ENCODE measurements around the gene MAP3K20.

MAP3K20 gene

GRCh38 chr2:173051463-173052215, 24.0 kb upstream of the MAP3K20 start:
- no peak for DNase-seq (ENCODE audit: low read depth in 2 of 2)

DNA sequence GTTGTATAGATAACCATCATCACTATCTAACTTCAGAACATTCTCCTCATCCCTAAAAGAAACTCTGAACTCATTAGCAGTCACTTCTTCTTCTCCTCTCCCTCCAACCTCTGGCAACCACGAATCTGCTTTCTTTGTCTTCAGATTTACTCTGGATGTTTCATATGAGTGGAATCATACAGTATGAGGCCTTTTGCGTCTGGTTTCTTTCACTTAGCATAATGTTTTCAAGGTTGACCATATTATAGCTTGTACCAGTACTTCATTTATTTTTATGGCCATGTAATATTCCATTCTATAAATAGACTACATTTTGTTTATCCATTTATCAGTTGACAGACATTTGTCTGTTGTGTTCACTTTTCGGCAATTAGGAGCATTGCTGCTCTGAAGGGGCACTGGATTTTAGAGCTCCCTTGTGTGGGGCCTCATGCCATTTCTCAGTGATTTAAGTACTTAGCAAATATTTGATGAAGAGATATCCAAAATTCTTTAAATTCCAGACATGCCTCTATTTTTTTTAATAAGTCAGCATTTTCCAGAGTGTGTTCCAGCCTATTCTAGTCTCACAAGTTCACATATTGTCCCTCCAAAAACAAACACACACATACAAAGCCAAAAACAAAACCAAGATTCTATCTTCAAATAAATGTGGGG, 22.5 kb upstream of the MAP3K20 start:
- no peak for DNase-seq (ENCODE audit: low read depth in 2 of 2)

DNA sequence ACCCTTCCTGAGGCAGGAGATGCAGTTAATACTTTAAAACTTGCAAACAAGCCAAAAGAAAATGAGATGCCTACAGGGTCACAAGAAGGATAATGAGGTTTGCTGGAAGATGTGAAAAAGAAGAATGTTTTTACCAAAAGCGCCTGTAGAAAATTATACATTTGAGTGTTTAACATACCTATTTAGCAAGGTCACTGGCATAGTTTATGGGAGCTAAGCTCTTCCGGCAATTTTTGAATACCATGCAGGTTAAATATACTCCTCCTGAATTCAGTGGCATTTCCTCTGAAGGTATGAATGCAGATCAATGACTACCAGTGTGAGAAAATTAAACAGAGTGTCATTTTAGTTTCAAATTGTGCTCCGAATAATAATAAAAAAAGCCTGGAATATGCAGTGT, 21.2 kb upstream of the MAP3K20 start:
- DNase-seq (ENCODE audit: low read depth in 2 of 2), result no peak

GRCh38 chr2:173056705-173057364, 18.8 kb upstream of the MAP3K20 start:
- no peak for DNase-seq (ENCODE audit: low read depth in 2 of 2)

DNA sequence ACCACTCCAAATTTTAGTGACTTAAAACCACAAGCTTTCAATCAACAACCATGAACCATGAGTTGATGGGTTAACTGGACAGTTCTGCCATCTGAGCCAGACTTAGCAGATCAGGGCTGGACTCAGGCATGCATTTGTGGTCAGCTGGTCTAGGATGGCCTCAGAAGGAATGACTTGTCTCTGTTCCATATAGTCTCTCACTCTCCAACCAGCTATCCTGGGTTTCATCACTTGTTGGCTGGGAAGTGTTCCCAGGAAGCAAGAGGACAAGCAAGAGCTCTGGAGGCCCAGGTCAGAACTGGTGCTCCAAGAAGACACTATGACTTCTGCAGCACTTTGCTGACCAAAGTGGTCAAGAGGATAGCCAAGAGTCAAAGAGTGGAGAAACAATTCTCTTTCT, 17.5 kb upstream of the MAP3K20 start:
- no peak for DNase-seq (ENCODE audit: low read depth in 2 of 2)

GRCh38 chr2:173058673-173059072, 17.0 kb upstream of the MAP3K20 start:
- no peak for DNase-seq (ENCODE audit: low read depth in 2 of 2)

- no peak for DNase-seq (ENCODE audit: low read depth in 2 of 2)
These were observed 16.4 kb upstream of the MAP3K20 start for GRCh38 chr2:173059292-173059691.

- no peak for DNase-seq (ENCODE audit: low read depth in 2 of 2)
These were observed 15.6 kb upstream of the MAP3K20 start for GRCh38 chr2:173059971-173060461.

- DNase-seq (ENCODE audit: low read depth in 2 of 2), result no peak
These were observed 12.8 kb upstream of the MAP3K20 start for GRCh38 chr2:173062801-173063200.

DNA sequence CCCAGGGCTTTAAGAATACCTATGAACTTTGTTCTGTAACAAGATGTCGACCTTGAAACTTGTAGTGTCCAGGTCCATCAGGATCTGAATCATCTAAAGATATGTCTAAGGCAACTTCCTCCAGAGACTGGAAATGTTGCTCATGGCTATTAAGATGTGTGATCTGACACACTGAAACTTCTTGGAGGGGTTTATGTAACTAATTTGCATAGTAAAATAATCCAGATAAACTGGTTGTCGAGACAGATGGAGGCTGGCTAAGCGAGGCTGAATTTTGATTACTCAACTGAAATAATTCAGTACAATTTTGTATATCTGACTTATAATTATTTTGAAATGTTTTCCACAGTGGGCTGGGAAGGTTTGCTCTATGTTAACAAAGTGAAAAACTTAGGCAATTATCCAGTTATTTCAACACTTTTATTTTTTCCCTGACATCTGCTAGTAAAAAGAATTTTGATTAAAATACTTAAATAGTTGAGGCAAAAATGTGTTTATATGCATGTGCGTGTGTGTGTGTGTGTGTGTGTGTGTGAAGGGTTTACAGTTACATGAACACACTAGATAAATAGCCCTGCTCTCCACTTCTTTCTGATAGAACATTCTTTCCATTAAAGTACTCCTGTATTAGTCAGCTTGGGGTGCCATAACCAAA, 11.4 kb upstream of the MAP3K20 start:
- DNase-seq (ENCODE audit: low read depth in 2 of 2), result no peak

DNA sequence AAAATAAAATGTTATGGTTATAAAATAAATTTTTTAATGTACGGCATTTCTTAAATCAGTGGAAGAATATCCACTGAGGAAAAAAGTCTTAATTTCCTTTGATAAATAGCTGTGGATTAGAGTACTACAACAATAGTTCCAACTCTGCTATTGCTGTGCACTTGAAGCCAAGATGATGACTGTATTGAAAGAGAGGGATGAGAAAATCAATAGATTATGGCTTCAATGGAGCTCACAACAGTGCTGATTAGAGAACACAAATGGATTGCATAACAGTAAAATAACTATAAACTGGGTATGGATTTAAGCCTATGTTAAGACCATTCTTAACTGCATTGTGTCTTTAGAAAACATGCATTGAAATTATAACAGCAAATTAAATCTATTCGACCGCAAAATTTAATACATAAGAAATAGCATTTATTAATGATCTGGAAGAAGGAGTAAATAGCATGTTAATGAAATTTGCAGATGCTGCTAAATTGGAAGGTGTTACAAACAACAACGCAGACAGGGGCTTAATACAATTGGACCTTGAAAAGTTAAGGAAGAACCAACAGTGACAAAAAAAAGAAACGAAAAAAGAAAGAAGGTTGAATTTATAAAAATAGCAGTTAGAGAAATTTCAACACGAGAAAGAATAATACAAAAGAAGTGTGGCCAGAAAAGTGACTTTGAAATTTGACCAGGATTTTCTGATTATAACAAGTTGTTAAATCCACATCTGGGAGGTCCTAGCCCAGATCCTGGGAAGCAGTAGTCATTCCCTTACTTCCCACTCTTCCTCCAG, 8.6 kb upstream of the MAP3K20 start:
- DNase-seq (ENCODE audit: low read depth in 2 of 2), result no peak

GRCh38 chr2:173075056-173075780, 428 bp upstream of the MAP3K20 start:
- DNase-seq (ENCODE audit: low read depth in 2 of 2), result no peak

GRCh38 chr2:173076581-173077345, 1.1 kb downstream of the MAP3K20 start:
- DNase-seq (ENCODE audit: low read depth in 2 of 2), result peak in 1 of 2 donors; percentile 2

DNA sequence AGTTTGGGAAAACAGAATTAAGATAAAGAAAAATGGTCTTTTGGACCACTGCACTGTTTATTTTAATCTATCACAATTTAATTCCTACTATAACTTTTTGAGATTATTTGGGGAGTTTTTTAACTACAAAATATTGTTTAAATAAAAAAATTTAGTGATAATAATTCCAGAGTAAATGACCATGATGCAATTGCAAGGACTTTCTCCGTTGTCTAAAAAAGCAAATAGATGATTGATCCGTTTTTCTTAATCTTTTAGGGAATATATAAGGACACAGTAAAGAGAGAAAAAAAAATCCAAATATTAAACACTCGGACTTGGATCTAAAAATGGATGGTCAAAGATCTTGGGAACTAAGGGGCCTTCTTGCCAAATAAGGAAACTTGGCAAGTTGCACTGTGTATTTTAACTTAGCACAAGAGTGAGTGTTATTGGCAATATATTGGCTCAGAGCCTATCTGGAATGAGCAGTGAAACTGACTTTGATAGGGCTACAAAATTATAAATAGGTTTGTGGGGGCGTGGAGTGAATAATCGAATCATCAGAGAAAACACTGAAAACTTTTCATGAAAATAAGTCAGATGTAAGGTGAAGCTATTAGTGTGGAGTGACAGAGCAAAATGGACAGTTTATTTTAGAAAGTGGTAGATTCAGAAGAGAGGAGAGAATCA, 2.0 kb downstream of the MAP3K20 start:
- no peak for DNase-seq (ENCODE audit: low read depth in 2 of 2)

GRCh38 chr2:173079141-173079540, 3.5 kb downstream of the MAP3K20 start:
- DNase-seq (ENCODE audit: low read depth in 2 of 2), result no peak

DNA sequence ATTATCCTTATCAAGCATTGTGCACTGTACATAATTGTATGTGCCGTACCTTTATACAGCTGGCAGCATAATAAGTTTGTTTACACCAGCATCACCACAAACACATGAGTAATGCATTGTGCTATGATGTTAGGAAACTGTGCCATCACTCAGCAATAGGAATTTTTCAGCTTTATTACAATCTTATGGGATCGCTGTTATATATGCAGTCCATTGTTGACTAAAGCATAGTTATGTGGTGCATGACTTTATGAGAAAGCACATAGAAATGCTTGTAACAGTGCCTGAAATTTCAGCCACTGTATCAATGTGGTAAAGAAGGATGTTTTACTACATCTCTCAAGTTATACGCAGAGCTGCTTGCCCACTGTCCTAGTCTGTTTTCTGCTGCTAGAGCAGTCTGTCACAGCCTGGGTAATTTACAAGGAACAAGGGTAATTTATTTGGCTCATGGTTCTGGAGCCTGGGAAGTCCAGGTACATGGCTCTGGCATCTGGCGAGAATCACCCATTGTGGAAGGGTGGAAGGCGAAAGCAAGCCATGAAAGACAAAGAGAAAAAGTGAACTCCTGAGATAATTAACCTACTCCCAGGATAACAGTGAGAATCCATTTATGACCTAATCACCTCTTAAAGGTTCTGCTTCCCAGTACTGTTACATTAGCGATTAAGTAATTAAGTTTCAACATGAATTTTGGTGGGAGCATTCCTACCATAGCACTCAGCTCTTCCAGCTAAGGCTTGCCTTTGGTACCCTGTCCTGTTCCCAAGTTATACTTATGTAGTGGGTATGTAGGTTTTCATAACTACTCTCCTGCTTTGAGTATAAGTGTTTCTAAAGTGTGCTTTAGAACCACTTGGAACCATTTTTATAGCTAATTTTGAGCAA, 4.6 kb downstream of the MAP3K20 start:
- DNase-seq (ENCODE audit: low read depth in 2 of 2), result no peak

GRCh38 chr2:173086518-173087213, 11.0 kb downstream of the MAP3K20 start:
- DNase-seq (ENCODE audit: low read depth in 2 of 2), result no peak

GRCh38 chr2:173087214-173087581, 11.6 kb downstream of the MAP3K20 start:
- no peak for DNase-seq (ENCODE audit: low read depth in 2 of 2)

All from stimulated activated CD8-positive, alpha-beta memory T cell treated with anti-CD3 and anti-CD28 coated beads, Interleukin-15, amount 100 ng/mL, for 4 hours (primary cell).